ENCODE results near the gene VPS33B. TPM values are rescaled to one million over a fixed set of nuclear protein-coding genes. Genes with fewer than 3 reads are reported as not detected.

VPS33B gene
- total RNA-seq, 1 donor from 2014 or later: 20.2 TPM

- Mint-ChIP-seq H3K27ac (peak overlapping the region; percentile 88), H3K4me1 (ENCODE audit: unreplicated experiment) (peaks cover 24% of the 10 kb centered on the region), H3K36me3 (peaks cover 11% of the 10 kb centered on the region), H3K9me3 (no peaks in the 10 kb centered on the region), H3K27me3 (no peaks in the 10 kb centered on the region), H3K4me3 (peak overlapping the region; percentile 71)
- DNase-seq (ENCODE audit: extremely low spot score, unreplicated experiment): no peak
- TF ChIP-seq CTCF (conservative IDR thresholded peaks at IDR 0.05): no peak
Measured at GRCh38 chr15:90987561-90988141, 34.7 kb downstream of the VPS33B start.

GRCh38 chr15:90986790-90987507 is 35.4 kb downstream of the VPS33B start:
- Mint-ChIP-seq H3K27me3 (no peaks in the 10 kb centered on the region), H3K4me1 (ENCODE audit: unreplicated experiment) (peaks cover 20% of the 10 kb centered on the region), H3K36me3 (peaks cover 11% of the 10 kb centered on the region), H3K27ac (peak overlapping the region; percentile 88), H3K4me3 (peak overlapping the region; percentile 72), H3K9me3 (no peaks in the 10 kb centered on the region)
- no peak for DNase-seq (ENCODE audit: extremely low spot score, unreplicated experiment)
- no peak for TF ChIP-seq CTCF (conservative IDR thresholded peaks at IDR 0.05)

- Mint-ChIP-seq H3K36me3 (peaks cover 15% of the 10 kb centered on the region), H3K9me3 (no peaks in the 10 kb centered on the region), H3K27ac (no peak overlapping the region), H3K27me3 (no peaks in the 10 kb centered on the region), H3K4me3 (no peak overlapping the region), H3K4me1 (ENCODE audit: unreplicated experiment) (no peaks in the 10 kb centered on the region)
- no peak for DNase-seq (ENCODE audit: extremely low spot score, unreplicated experiment)
- no peak for TF ChIP-seq CTCF (conservative IDR thresholded peaks at IDR 0.05)
Measured at GRCh38 chr15:90982135-90982534, 40.3 kb downstream of the VPS33B start.

GRCh38 chr15:90981681-90982080 is 40.7 kb downstream of the VPS33B start:
- no peak for DNase-seq (ENCODE audit: extremely low spot score, unreplicated experiment)
- Mint-ChIP-seq H3K27ac (no peak overlapping the region), H3K9me3 (no peaks in the 10 kb centered on the region), H3K27me3 (no peaks in the 10 kb centered on the region), H3K4me3 (no peak overlapping the region), H3K4me1 (ENCODE audit: unreplicated experiment) (no peaks in the 10 kb centered on the region), H3K36me3 (peaks cover 15% of the 10 kb centered on the region)
- TF ChIP-seq CTCF (conservative IDR thresholded peaks at IDR 0.05): no peak

- no peaks in the 10 kb centered on the region for H3K9me3 Mint-ChIP-seq
- TF ChIP-seq CTCF (conservative IDR thresholded peaks at IDR 0.05): no peak
- H3K4me1 Mint-ChIP-seq (ENCODE audit: unreplicated experiment): no peaks in the 10 kb centered on the region
- no peak overlapping the region for H3K27ac Mint-ChIP-seq
- H3K27me3 Mint-ChIP-seq: no peaks in the 10 kb centered on the region
- peaks cover 20% of the 10 kb centered on the region for H3K36me3 Mint-ChIP-seq
- no peak overlapping the region for H3K4me3 Mint-ChIP-seq
- DNase-seq (ENCODE audit: extremely low spot score, unreplicated experiment): no peak
Measured at GRCh38 chr15:90979582-90979981, 42.8 kb downstream of the VPS33B start.

Measured in type B pancreatic cell (in vitro differentiated cells).